NCI-H446 (cell line): ENCODE data around the gene PITPNM3.
A peak's percentile ranks its signal among the peaks of the same experiment; 100 is the strongest.

Experiments used
- DNase-seq, 2 experiments: peaks; one replicate each; lab custom pipeline; 2025; lab: John Stamatoyannopoulos, UW

The PITPNM3 gene

DNA sequence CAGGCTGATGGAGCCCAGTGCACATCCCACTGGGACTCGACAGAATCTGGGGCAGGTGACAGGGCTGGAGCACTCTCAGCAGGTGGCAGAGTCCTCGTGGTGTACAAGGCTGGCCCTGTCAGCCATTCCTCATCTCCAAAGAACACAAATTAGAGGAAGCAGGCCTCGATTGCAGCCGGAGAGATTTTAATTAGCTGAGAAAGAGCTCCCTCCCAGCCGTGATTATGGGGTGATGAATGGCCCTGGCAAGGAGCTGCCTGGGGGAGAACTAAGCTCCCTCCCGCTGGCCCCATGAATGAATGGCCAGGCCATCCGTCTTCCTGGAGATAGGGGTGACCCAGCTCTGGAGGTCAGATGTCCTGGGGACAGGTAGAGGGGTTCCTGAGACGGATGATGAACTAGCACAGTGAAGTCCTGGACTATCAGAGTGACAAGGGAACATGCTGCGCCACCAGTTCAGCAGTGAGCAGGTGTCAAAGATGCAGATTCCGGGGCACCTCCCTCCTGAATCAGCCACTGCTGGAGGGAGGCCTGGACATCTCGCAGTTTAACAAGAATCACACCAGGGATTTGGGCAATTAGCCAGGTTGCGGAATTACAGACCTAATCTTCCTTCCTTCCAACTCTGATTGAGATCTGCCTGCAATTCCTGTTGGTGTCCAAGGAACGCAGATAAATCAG, 76.6 kb downstream of the PITPNM3 start:
- DNase-seq: no peak

DNA sequence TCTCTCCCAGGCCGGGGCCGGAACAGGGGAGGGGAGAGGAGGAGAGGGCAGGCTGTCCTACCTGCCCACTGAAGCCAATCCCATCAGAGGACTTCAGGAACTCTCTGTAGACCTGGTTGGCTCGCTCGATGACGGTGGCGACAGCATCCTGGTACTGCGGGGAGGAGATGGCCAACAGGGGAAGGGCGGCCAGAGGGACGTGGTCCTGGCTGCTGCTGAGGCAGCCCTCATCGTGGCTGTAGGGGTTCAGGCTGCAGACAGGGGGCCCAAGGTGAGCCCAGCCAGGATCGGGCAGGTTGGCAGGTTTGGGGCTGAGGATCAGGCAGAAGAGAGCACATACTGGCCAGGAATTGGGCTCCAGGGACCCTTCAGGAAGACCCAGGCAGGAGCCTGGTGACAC, 77.9 kb downstream of the PITPNM3 start:
- no peak for DNase-seq

DNA sequence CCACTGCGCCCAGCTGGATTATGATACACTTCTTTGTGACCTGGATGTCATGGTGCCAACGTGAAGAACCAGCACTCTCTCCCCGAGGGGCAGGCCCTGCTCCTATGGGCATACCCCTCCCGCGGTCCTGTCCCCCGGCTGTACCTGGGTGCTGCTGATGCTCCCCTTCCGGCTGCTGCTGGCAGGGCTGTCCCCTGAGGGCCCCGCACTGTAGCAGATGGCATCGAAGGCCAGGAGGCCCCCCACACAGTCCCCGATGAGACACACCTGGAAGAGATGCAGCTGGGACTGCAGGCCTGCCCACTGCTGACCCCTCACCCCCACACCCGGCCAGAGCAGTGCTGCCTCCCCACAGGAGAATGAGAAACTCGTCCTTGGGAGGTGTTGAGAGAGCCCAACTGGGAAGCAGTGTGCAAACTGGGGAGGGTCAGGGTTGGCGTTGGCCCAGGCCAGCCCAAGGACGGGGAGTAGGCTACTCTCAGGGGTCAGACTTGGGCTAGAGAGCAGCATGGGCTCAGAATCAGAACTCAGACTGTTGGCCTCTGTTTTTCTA, 78.4 kb downstream of the PITPNM3 start:
- no peak for DNase-seq

DNA sequence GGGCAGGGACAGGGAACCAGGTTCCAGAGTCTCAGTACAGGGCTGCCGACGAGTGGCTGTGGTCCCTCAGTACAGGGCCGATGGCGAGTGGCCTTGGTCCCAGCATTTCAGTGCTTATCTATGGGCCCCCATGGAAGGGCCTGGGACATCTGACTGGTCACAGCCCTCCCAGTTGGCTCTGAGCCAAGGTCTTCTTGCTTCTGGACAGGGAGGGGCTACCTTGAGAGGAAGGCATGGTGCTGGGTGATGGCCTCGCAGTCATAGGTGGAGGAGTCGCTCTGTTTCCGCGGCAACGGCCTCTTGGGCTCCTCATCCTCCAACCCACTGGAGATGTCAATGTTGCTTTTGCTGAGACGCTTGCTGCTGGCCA, 79.6 kb downstream of the PITPNM3 start:
- DNase-seq: no peak

DNA sequence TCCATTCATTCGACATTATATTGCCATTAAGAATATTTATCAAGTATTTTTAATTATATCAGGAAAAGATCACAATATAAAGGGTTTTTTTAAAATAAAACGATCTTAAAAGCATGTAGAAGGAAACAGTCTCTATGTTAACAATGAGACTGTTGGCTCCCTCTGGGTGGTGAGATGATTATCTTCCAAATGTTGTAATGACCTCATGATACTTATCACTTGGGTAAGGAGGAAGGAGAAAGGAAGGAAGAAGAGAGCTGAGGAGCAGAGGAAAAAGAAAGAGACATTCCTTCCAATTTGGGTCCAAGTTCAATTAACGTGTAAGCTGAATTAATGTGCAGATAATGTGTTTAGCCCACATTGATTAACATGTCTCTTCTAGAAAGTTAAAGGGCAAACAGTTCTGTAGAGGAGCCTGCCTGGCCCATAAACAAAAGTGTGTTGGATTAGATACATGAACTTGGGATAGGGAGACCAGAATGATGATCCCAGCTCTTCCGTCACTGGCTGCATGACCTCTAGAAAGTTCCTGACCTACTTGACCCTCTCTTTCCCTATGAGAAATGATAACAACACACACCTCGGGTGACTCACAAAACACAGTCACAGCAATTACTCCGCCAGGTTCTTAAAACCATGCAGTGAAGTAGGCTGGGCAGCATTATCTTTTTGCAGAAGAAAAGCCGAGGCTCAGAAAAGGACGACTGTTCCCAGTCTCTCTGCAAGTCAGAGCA, 80.1 kb downstream of the PITPNM3 start:
- no peak for DNase-seq

GRCh38 chr17:6475411-6475810, 80.9 kb downstream of the PITPNM3 start:
- peak; percentile 62 to 82 for DNase-seq

- DNase-seq: no peak
Observed at GRCh38 chr17:6474906-6475305, 81.4 kb downstream of the PITPNM3 start.

DNA sequence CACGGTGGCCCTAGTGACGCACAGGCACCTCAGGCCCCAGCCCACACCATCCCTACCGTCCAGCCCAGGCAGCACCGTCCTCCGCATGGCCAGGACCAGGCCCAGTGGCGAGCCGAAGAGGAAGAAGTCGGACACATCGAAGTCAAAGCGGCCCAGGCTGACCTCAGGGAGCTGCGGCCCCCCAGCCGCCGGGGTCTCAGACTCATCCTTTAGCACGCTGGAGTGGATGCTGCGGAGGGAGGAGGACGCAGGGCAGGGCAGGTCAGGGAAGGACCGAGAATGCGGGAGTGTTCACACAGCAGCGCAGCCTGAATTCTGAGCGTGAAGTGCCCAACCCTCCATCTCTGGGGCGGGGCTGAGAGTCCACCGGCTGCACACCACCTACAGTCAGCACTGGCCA, 82.0 kb downstream of the PITPNM3 start:
- DNase-seq: no peak

GRCh38 chr17:6473128-6473767, 83.1 kb downstream of the PITPNM3 start:
- DNase-seq: peak in 1 of 2 experiments; percentile 74

GRCh38 chr17:6472517-6472916, 83.8 kb downstream of the PITPNM3 start:
- DNase-seq: no peak

DNA sequence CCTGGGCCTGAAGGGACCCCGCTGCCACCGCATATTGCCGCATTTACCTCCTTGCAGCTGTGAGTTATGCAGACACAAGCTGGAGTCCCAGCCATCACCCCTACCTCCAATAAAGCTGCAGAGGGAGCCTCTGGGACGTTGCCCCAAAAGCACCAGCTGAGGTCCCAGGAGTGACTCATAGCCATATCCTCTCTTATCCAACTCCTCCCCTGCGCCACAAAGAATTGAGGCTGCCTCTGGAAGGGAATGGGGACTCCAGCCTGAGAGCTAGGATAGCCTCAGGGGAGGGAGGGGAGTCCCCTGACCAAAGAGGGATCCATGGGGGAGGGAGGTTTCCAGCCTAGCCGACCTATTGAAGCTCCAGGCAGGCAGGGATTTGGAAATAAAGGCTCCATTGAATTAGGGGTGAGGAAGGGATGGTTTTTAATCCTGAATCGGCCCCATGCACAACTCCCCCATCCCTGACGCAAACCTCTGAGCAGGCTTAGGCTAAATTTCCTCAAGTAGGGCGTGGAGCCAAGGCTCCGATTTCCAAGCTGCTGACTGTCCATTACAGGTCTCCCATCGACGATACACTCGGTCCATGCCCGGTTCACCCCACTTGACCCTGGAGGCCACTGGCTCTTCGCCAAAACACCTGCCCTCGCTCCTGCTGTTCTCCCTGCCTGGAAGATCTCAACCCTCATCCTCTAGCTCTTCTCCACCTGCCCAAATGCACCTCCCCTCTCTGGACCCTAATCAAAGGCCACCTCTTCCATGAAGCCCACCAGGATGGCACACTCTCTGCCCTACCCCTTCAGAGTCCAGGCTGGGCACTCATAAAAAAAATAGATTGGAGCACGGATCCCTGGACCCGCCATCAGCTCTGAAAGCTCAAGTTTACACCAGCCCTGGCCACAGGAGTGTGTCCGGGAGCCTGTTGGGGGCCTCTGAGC, 84.6 kb downstream of the PITPNM3 start:
- DNase-seq: no peak

DNA sequence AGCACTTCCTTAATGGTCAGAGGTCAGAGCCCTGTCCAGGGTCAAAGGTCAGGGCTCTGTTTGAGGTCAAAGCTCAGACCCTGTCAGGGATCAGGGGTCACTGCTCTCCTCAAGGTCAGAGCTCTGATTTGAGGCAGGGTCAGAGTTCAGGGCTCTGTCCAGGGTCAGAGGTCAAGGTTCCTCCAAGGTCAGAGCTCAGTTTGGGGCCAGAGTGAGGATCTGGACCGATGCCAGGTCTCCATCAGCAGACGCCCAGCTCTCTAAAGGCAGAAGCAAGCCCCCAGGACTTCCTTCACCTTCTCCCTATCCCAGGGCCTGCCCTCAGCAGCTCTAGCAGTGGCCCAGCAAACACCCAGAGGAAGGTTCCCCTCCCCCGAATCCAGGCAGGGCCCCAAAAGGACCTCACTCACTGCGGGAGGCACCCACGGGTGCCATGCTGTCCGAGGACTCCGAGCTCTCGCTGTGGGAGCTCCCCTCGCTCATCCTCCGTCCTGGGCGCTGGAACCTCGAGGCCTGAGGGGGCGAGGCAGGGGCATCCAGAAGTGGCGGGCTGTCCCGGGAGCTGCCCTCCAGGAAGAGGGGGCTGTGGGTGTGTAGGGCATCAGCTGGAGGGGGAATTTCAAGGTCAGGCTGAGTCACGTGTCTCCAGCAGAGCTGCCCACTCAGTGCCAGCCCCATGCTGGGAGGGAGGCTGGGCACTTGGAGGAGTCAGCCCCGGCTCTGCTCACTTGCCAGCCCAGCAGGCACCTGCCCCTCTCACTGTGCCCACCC, 85.4 kb downstream of the PITPNM3 start:
- DNase-seq: no peak

DNA sequence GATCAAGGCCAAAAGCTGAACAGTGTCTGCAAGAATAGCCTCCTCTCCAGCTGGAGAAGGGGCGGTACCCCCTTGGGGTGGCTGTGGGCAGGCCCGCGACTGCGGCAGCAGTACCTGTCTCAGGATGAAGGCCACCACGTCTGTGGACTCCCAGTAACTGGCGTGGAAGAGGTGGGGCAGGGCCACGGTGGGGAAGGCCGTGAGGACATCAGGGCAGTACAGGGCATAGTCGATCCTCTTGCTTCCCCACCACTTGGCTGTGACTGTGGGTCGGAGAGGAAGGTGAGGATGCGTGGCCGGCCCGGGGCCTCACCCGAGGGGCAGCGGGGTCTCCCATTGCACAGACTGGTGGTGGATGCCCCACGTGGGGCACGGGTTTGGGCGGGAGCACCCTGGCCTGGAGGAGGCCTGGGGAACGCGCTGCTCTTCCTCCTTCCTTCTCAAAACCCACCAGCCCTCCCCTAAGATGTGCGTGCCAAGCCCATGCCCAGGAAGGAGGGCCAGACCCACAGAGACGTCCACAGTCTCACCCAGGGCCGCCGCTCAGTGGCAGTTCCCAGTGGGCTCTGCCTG, 86.1 kb downstream of the PITPNM3 start:
- DNase-seq: no peak

DNA sequence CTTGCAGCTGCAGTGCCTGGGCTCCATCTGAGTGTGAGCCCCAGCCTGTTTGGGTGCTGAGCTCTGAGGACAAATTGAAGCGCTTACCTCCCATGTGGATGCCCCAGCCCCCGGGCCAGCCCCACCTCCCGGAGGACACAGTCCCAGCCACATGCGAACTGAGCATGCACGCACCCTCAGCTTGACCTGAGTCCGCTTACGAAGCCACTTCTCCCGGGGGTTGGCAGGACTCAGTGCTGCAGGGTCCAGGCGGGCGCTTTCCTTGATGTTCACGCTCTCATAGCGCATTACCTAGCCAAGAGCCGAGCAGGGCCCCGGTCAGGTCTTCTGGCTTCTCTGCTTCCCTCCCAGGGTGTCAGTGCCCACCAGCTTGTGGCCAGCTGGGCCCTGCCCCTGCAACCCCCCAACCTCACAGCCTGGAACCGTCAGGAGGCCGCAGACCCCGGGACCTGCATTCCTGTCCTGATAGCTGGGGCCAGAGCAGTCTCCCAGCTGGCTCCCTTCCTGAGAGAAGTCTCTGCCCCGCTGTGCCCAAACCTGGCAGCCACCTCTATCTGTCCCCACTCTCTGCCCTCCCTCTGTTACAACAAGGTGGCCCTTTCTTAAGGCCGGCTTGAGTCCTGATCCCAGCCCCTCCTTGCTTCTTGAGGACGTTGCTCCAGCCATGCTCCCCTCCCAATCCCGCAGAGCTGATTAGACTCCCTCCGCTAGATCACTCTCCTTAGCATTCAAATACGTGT, 88.1 kb downstream of the PITPNM3 start:
- no peak for DNase-seq

DNA sequence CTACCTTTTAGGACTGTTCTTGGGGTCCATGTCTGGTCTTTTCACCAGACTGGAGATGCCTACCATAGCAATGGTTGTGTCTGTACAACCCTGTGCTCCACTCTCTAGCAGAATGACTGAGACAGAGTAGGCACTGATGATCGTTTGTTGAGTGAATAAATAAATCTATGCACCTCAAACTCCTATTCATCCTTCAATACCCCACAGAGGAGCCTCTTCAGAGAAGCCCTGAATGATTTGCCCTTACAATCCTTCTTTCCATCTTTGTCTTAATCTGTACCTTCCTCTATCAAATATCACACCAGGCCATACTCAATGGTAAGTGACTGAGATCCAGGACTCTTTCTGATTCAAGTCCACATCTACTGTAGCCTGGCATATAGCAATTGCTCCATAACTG, 88.8 kb downstream of the PITPNM3 start:
- no peak for DNase-seq

- no peak for DNase-seq
Observed at GRCh38 chr17:6465206-6466003, 91.0 kb downstream of the PITPNM3 start.

DNA sequence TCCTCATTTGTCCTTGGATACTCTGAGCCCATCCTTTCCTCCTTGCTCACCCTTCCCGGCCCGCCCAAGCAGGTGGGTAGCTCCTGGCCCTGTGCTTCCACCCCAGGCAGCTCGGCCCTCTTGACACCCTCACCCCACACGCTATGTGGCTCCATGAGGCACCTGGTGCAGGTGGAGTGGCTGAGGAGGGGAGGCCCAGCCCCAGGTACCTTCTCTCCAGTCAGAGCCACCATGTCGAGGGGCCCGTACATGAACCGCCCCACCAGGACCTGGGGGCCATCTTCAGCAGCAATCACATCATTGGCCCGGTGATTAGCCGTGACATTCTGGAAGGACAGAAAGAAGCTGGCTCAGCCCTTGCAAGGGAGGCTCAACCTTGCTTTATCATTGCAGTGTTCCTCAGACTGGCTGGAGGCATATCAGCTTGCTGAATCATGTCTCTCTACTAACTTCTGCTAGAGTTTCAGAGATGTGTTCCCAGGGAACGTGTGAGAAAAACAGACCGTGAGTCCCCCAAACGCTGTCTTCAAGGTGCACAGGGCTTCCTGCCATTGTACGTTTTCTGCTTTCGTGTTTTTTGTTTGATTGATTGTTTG, 91.8 kb downstream of the PITPNM3 start:
- no peak for DNase-seq

DNA sequence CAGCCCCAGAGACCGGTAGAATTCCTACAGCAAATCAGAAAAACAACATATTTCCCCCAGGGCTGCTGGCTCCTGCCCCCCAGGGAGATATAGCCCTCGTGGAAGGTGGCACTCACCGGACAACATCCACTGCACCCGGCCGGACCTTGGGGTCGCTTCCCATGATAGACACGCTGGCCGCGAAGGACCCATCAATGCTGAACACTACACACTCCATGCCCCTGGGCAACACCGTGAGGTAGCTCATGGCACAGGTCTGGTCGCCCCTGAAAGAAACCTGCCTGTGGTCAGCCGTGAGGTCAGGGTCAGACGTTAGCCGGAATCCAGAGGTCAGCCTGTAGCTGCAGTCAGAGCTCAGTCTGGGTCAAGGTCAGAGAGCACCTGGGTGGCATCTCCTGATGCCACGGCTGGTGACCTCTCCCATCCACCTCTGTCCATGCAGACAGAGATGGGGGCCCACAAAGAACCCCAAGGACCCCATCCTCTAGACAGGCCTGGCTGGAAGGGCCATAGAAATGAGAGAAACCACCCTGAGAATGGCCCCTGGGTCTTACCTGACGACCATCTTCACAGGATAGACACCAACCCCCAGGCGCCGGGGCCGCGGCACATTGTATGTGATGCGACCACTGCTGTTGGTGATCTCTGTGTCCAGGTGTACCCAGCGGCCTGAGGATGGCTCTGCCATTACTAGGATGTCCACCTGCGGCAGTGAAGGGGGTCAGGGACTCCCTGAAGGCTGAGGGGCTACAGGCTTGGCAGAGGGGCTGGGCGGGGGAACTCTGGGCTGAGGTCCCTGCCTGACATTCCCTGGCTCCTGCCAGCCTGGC, 92.5 kb downstream of the PITPNM3 start:
- DNase-seq: no peak
